GM21390 (cell line): ENCODE measurements around the gene DHCR7.

Experiments used
- ATAC-seq: cut with Tn5 transposase; IDR thresholded peaks from one replicate; pipeline ENCODE4 v1.9.1; 2021; ENCODE audit not compliant: unreplicated experiment

Gene DHCR7

DNA sequence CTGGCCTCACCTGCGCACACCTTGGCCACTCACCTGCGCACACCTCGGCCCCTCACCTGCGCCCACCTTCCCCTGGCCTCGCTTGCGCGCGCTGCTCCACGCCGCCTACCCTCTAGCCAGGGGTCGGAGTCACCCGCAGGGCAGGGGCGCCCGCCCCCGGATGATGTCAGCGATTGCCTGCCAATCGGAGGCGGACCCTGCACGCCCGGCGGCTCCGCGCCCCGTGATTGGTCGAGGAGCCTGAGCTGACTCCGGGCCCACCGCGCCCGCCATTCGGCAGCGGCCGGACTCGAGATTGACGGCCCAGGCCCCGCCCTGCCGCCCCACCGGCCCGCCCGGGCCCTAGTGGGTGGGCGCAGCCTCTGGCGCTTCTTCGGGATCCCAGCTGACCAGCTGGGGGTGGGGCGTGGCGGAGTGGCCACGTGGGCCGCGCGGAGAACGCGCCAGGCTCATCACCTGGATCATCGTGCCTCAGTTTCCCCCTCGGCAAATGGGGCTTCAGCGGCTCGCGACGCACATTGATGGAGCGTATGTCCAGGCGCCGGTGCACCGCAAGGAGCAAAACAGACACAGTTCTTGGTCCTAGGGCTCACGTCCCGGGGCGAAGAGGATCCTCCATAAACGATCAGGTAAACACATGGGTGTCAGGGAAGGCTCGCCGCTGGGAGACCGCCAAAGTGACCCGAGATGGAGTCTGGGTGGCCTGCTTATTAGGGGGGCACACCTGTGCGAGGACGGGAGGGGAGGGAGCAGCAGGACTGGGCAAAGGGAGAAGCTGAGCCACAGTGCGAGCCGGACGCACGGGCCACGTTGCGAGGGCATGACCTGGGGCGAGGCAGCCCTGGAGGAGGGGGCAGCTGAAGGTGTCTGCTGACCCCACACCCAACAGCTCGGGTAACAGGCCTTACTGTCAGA is at the start of gene DHCR7:
TSS of gene DHCR7 (minus strand) at position 137 of the 915 bp plus-strand sequence. CDS start 3,441 bp downstream, outside the sequence.
- peak; percentile 78 for ATAC-seq

- no peak for ATAC-seq
These were observed 48.2 kb upstream of the DHCR7 start for GRCh38 chr11:71496421-71496820.

DNA sequence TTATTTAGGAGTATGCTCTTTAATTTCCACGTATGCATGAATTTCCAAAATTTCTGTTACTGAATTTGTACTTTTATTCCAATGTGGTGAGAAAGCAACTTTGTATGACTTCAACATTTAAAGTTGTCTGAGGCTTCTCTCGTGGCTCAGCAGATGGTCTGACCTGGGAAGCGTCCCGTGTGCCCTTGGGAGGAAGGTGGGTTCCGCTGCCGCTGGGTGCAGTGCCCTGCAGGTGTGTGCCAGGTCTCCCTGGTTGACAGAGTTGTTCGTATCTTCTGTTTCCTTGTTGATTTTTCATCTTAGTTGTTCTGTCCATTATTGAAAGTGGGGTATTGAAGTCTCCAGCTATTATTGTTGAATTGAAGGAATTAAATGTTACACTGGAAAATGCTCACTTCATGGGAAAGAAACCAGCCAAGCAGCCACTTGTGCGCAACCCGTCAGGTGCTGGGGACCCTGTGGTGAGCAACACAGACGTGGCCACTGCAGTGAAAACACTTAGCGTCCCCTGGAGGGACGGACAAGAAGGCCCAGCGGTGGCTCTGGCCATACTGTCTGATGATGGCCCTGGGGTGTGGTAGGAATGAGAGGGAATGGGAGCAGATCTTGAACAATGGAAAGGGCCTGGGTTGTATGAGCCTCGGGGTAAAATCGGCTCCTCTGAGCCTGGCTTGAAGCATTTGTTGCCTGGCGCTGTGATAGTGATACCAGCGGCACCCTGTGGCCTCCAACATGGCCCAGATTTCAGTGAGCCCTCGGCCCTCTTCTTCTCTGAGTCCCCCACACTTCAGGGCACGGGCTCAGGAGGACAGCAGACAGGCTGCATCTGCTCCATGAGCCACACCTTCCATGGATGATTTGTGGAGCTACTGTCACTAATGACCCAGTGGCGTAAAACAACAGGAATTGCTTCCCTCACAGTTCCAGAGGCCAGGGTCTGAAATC is 47.4 kb upstream of the DHCR7 start:
- ATAC-seq, result no peak

GRCh38 chr11:71491940-71492339 is 43.7 kb upstream of the DHCR7 start:
- ATAC-seq, result no peak

GRCh38 chr11:71491531-71491930 is 43.3 kb upstream of the DHCR7 start:
- ATAC-seq, result no peak

DNA sequence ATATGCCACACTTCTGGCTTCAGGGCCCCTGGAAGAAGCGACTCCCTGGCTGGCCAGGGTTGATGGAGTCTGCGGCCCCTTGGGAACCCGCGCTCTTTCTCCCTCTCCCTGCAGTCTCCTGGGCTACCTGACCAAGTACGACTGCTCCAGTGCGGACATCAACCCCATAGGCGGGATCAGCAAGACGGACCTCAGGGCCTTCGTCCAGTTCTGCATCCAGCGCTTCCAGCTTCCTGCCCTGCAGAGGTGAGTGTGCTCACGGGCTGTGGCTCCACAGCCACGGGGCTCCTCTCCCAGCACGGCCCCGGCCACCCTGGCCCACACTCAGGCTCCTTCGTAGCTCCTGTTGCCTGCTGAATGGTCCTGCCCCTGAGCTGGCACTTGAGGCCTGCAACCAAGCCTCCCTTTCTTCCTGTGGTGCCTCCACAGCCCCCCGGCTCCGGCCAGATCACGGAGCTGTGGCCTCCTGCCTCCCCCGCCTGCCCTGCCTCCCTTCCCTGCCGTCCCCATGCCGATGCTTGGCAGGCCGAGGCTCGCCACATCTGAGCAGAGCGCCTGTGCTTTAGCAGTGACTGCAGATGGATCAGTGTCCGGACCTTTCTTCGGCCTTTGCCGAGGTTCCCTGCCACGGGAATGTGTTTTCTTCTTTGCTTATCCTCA is 42.7 kb upstream of the DHCR7 start:
- ATAC-seq, result no peak

GRCh38 chr11:71490044-71490730 is 42.0 kb upstream of the DHCR7 start:
- no peak for ATAC-seq

GRCh38 chr11:71489311-71490043 is 41.3 kb upstream of the DHCR7 start:
- no peak for ATAC-seq

GRCh38 chr11:71488681-71489270 is 40.6 kb upstream of the DHCR7 start:
- no peak for ATAC-seq

GRCh38 chr11:71486320-71486719 is 38.1 kb upstream of the DHCR7 start:
- no peak for ATAC-seq

- ATAC-seq, result no peak
These were observed 37.3 kb upstream of the DHCR7 start for GRCh38 chr11:71485466-71485865.

DNA sequence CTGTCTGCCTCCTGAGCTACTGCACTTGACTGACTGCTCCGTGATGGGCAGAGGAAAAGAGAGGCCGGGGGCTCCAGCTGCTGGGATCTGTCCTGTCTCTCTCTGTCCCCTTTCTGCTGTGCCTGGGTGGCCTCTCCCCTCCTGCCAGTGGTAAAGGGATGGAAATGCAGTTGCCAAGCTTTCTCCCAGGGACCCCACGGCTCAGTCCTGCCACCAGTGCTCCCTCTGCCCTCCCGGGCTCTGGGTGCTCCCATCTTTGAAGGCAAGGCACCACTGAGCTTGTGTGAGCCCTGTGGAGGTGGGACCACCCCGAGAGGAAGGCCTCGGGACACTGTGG is 36.8 kb upstream of the DHCR7 start:
- no peak for ATAC-seq

GRCh38 chr11:71484248-71485062 is 36.3 kb upstream of the DHCR7 start:
- no peak for ATAC-seq

DNA sequence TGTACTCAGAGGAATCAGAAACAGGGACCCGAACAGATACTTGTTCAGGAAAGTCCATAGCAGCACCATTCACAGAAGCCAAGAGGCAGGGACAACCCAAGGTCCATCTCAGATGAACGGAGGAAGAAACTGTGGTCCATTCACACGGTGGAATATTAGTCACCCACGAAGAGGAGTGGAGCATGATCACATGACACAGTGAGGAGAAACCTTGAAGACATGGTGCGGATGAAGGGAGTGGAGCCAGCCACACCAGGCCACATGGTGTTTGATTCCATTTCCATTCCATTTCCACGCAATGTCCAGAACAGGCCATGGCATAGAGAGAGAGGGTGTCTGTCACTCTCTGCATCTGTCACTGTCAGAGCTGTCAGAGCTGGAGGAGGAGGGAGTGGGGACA is 35.5 kb upstream of the DHCR7 start:
- ATAC-seq, result no peak

DNA sequence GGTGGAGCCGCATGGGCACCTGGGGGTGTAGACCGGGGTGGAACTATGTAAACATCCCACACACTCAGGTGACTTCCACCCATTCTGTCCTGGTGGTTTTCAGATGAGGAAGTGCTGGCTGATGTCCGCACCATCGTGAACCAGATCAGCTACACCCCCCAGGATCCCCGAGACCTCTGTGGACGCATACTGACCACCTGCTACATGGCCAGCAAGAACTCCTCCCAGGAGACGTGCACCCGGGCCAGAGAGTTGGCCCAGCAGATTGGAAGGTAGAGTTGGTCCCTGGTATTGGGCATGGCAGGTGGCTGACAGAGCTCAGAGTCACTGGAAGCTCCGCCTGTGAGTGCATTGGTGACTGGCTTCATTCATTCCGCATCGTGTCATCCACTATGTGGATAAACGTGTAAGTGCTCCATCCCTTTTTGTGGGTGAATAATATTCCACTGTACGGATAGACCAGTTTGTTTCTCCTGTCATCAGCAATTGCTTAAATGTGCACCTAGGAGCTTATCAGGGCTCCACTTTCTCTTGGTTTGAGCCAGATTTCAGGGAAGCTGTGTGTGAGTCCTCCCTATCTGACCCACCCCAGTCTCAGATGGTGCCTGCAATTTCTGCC is 34.7 kb upstream of the DHCR7 start:
- ATAC-seq, result no peak

DNA sequence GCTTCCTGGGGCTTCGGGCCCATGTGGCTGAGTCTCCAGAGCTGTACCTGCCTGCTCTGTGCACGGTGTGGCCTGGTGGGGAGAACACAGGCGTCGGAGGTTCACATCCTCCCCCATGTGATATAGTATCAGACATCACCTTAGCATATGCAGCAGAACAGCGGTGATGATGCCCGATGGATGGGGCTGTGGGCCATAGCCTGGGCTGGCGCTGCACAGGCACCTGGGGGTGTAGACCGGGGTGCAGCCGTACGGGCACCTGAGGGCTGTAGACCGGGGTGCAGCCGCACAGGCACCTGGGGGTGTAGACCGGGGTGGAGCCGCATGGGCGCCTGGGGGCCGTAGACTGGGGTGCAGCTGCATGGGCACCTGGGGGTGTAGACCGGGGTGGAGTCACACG is 34.0 kb upstream of the DHCR7 start:
- ATAC-seq, result no peak

GRCh38 chr11:71481101-71481960 is 33.1 kb upstream of the DHCR7 start:
- ATAC-seq, result no peak

GRCh38 chr11:71478528-71478840 is 30.3 kb upstream of the DHCR7 start:
- ATAC-seq, result no peak
